Measurements from ENCODE around the gene SMURF1.

- TF ChIP-seq PATZ1 (CRISPR knock-in tag; IDR thresholded peaks at IDR 0.05; ENCODE audit: borderline replicate concordance) (no peak), ZFP3 (CRISPR knock-in tag; IDR thresholded peaks at IDR 0.05) (no peak)
Measured at GRCh38 chr7:99112097-99112496, 31.8 kb downstream of the SMURF1 start.
